GM12878 (cell line): ENCODE results near the gene RTN3. TPM values are rescaled to one million over a fixed set of nuclear protein-coding genes. Genes with fewer than 3 reads are reported as not detected.

ENCODE experiments used
- ATAC-seq: fragments of 200-7000 bp; cut with Tn5 transposase; 3 replicates; pipeline ENCODE4 v1.9.1; 2020; ENCODE audit warnings: mild to moderate bottlenecking, moderate library complexity
- BruUV-seq: library from RNA; stranded (reverse); fragments of 400-500 nt; replicated peaks from 2 replicates; lab custom pipeline; 2021; lab: Mats Ljungman, UMichigan
- CTCF ChIA-PET: fragments of 300-600 bp; sonication (Branson Sonifier 250); formaldehyde crosslinking; extraction: SDS; loops from one replicate; lab custom pipeline; 2021; ENCODE audit warnings: inconsistent platforms; lab: Yijun Ruan, JAX
- POLR2A ChIA-PET: fragments of 350-600 bp; formaldehyde crosslinking; extraction: SDS; loops from one replicate; lab custom pipeline; 2021; ENCODE audit warnings: inconsistent platforms; lab: Charles Lee
- RAD21 ChIA-PET: fragments of 300-600 bp; sonication (Branson Sonifier 250); formaldehyde crosslinking; loops from one replicate; lab custom pipeline; 2023; ENCODE audit warnings: antibody characterized with exemption; ENCODE audit not compliant: unreplicated experiment; lab: Charles Lee
- SMC1A ChIA-PET: fragments of 300-600 bp; sonication (Branson Sonifier 250); formaldehyde crosslinking; loops from one replicate; lab custom pipeline; 2023; ENCODE audit not compliant: unreplicated experiment, uncharacterized antibody; lab: Charles Lee
- DNase-seq: peaks from one replicate; pipeline ENCODE4 v3.0.0-alpha.2; 2011; ENCODE audit warnings: low read depth, low spot score
- FAIRE-seq: peaks from 3 replicates; lab custom pipeline; 2011; peaks lifted over from hg19 to GRCh38; lab: Jason Lieb, UNC
- H2AFZ ChIP-seq: 2 replicates; pipeline ENCODE4 v1.6.0; 2011; ENCODE audit warnings: low read depth, low read length, control low read depth; ENCODE audit not compliant: control insufficient read depth
- H3K27ac ChIP-seq: 2 replicates; pipeline ENCODE4 v1.5.1; 2011; ENCODE audit warnings: control low read depth; ENCODE audit not compliant: control insufficient read depth, insufficient read depth
- H3K27me3 ChIP-seq, 2 experiments: replicated peaks in 1 of 2; 2 replicates each; pipeline versions ENCODE4 v1.6.0 to v1.6.1; 2011; ENCODE audit warnings: low read length in 1 of 2; ENCODE audit not compliant: control insufficient read depth in 2 of 2, insufficient read depth in 2 of 2
- H3K36me3 ChIP-seq, 2 experiments: 2 replicates each; pipeline ENCODE4 v1.5.1; 2011; ENCODE audit warnings: low read length in 1 of 2; ENCODE audit not compliant: control insufficient read depth in 2 of 2, insufficient read depth in 2 of 2
- H3K4me1 ChIP-seq: 2 replicates; pipeline ENCODE4 v1.6.1; 2011; ENCODE audit warnings: mild to moderate bottlenecking, low read length, moderate library complexity, mixed read lengths; ENCODE audit not compliant: control insufficient read depth, insufficient read depth
- H3K4me2 ChIP-seq: 2 replicates; pipeline ENCODE4 v1.6.0; 2011; ENCODE audit warnings: control low read depth; ENCODE audit not compliant: control insufficient read depth, insufficient read depth
- H3K4me3 ChIP-seq: fragments of 200-600 bp; sonication (generic); 2 replicates; pipeline ENCODE4 v1.5.1; 2016
- H3K79me2 ChIP-seq: 2 replicates; pipeline ENCODE4 v1.6.0; 2011; ENCODE audit warnings: low read length; ENCODE audit not compliant: control insufficient read depth, insufficient read depth
- H3K9ac ChIP-seq: 2 replicates; pipeline ENCODE4 v1.8.0; 2011; ENCODE audit warnings: low read length, control low read depth, mixed read lengths; ENCODE audit not compliant: control insufficient read depth, insufficient read depth
- H3K9me3 ChIP-seq: replicated peaks from 3 replicates; pipeline ENCODE4 v1.5.1; 2011; ENCODE audit warnings: mild to moderate bottlenecking, low read length; ENCODE audit not compliant: control insufficient read depth, insufficient read depth
- H4K20me1 ChIP-seq: 2 replicates; pipeline ENCODE4 v1.6.0; 2011; ENCODE audit not compliant: control insufficient read depth, insufficient read depth
- BHLHE40 ChIP-seq, 2 experiments: fragments of 450-650 bp in 1 of 2; IDR thresholded peaks; 2 replicates each; pipeline ENCODE4 v1.6.1; 2011 to 2017; ENCODE audit warnings: low read depth in 2 of 2, borderline replicate concordance in 1 of 2, improper control_type of control experiment in 1 of 2, low read length in 1 of 2, mild to moderate bottlenecking in 1 of 2
- BRCA1 ChIP-seq: IDR thresholded peaks from 2 replicates; pipeline ENCODE4 v1.6.1; 2011; ENCODE audit warnings: low read depth, low read length, improper control_type of control experiment
- CBFB ChIP-seq: IDR thresholded peaks from 2 replicates; pipeline ENCODE4 v1.6.1; 2016; ENCODE audit warnings: antibody characterized with exemption, low read depth
- CBX3 ChIP-seq: fragments of 200-600 bp; sonication (generic); IDR thresholded peaks from 2 replicates; pipeline ENCODE4 v1.6.1; 2016; ENCODE audit warnings: low read depth, borderline replicate concordance
- EZH2 ChIP-seq: IDR thresholded peaks from 2 replicates; pipeline ENCODE4 v1.6.1; 2012; ENCODE audit warnings: low read depth, mild to moderate bottlenecking, control low read depth, inconsistent platforms, low read length, borderline replicate concordance; ENCODE audit not compliant: control insufficient read depth
- NR2C1 ChIP-seq: fragments of 450-650 bp; IDR thresholded peaks from 2 replicates; pipeline ENCODE4 v1.6.1; 2017; ENCODE audit warnings: antibody characterized with exemption, mild to moderate bottlenecking, moderate library complexity
- PAX5 ChIP-seq: IDR thresholded peaks from 2 replicates; pipeline ENCODE4 v1.6.1; 2011; ENCODE audit warnings: low read depth, low read length, borderline replicate concordance
- TCF3 ChIP-seq: IDR thresholded peaks from 2 replicates; pipeline ENCODE4 v1.6.1; 2012; ENCODE audit warnings: low read depth, mild to moderate bottlenecking, low read length, borderline replicate concordance; ENCODE audit not compliant: insufficient read depth
- ZNF207 ChIP-seq: fragments of 450-650 bp; IDR thresholded peaks from 2 replicates; pipeline ENCODE4 v1.6.1; 2014; ENCODE audit warnings: antibody characterized with exemption, mild to moderate bottlenecking, borderline replicate concordance
- ZNF24 ChIP-seq: fragments of 450-650 bp; IDR thresholded peaks from 2 replicates; pipeline ENCODE4 v1.6.1; 2017; ENCODE audit warnings: antibody characterized with exemption, mild to moderate bottlenecking
- WGBS: methylation state at CpG from one replicate; pipeline ENCODE4 v1.1.6; 2016; ENCODE audit warnings: low lambda C conversion rate; ENCODE audit not compliant: insufficient replicate concordance, insufficient coverage; ENCODE audit errors: missing lambda C conversion rate; 5-methylcytosine and 5-hydroxymethylcytosine counted together
- in situ Hi-C: fragments of 300-500 bp; cut with MboI; formaldehyde crosslinking; loops from 9 replicates; pipeline ENCODE4 v1.14.3; 2018; ENCODE audit warnings: mixed read lengths
- intact Hi-C: fragments of 100-400 bp; cut with micrococcal nuclease; formaldehyde crosslinking; loops from one replicate; pipeline ENCODE4 v1.14.2; 2022; ENCODE audit not compliant: unreplicated experiment
- polyA plus RNA-seq, 11 experiments: library from polyadenylated mRNA; depleted of rRNA in 4 of 11; unstranded in 6 of 11; stranded (reverse) in 5 of 11; fragments of >200 nt; fragmentation: Nextera tagmentation in 4 of 11; fragmentation: Illumina TruSeq in 1 of 11; extraction: Ambion mirVana in 4 of 11; extraction: Trizol in 1 of 11; gene quantifications; 1 replicate in 1 of 11; 2 replicates in 10 of 11; pipeline versions ENCODE4 v1.2.1 to v1.2.3, GENCODE V29; 2011 to 2016; ENCODE audit warnings: inconsistent platforms in 2 of 11, missing spikeins in 2 of 11, low read depth in 1 of 11
- total RNA-seq, 4 experiments: library from RNA; depleted of rRNA in 3 of 4; stranded (reverse); fragments of >200 nt in 3 of 4; fragmentation: Illumina TruSeq in 1 of 4; extraction: Trizol in 1 of 4; gene quantifications; 2 replicates each; pipeline versions ENCODE4 v1.2.1 to v1.2.3, GENCODE V29; 2013 to 2021
- TF ChIP-seq, protein P1 (sequence below): fragments of 450-650 bp; IDR thresholded peaks from 2 replicates; pipeline ENCODE4 v1.6.1; 2016; ENCODE audit warnings: mild to moderate bottlenecking, moderate library complexity, borderline replicate concordance
- TF ChIP-seq, protein P2 (sequence below): IDR thresholded peaks from 2 replicates; pipeline ENCODE4 v1.6.1; 2011; ENCODE audit warnings: borderline replicate concordance, low read depth, mild to moderate bottlenecking, moderate library complexity, low read length; ENCODE audit not compliant: insufficient read depth, poor library complexity, severe bottlenecking
- TF ChIP-seq, protein P3 (sequence below): fragments of 450-650 bp; IDR thresholded peaks from 2 replicates; pipeline ENCODE4 v1.6.1; 2017; ENCODE audit warnings: antibody characterized with exemption, mild to moderate bottlenecking, moderate library complexity

Gene RTN3
- total and polyA plus RNA-seq, 10 of the 15 experiments (the other 5 are each of a cell fraction or from before 2014, with no cell fraction given) = 22.9 to 64.2 (median 47.0) TPM

DNA sequence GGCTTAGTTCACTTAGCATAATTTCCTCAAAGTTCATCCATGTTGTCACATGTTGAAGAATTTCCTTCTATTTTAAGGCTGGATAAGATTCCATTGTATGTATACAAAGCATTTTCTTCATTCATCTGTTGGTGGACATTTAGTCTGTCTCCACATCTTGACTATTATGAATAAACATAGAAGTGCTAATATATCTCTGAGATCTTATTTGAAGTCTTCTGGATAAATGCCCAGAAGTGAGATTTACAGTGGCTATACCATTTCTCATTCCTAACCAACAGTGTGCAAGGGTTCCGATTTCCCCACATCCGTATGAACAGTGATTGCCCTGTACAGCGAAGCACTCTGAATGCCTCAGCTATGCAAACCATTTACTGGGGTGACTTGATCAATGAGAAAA is 93.9 kb downstream of the RTN3 start:
- no peaks in the 10 kb centered on the region for H3K4me1 ChIP-seq
- no peak overlapping the region for H3K27ac ChIP-seq
- ChIA-PET RAD21 (no interaction called here), POLR2A (no interaction called here), SMC1A (no interaction called here), CTCF (no interaction called here)
- ATAC-seq (no peak), FAIRE-seq (no peak), DNase-seq (no peak)
- no peak overlapping the region for H3K9ac ChIP-seq
- H3K9me3 ChIP-seq = no peaks in the 10 kb centered on the region
- no peaks in the 10 kb centered on the region for H3K79me2 ChIP-seq
- BruUV-seq = no TSS peak
- H3K4me3 ChIP-seq = no peak overlapping the region
- intact Hi-C loops = no loop called here
- in situ Hi-C loops = no loop called here
- H3K27me3 ChIP-seq = peaks cover 0 to 3% of the 10 kb centered on the region in 2 experiments; a peak in 3 of 4 replicates
- H3K36me3 ChIP-seq = no peaks in the 10 kb centered on the region
- WGBS = 79% methylated on average over 3 of the region's 3 CpGs
- H3K4me2 ChIP-seq = no peak overlapping the region
- no peak overlapping the region for H2AFZ ChIP-seq
- no peaks in the 10 kb centered on the region for H4K20me1 ChIP-seq
- TF ChIP-seq, protein P1, sequence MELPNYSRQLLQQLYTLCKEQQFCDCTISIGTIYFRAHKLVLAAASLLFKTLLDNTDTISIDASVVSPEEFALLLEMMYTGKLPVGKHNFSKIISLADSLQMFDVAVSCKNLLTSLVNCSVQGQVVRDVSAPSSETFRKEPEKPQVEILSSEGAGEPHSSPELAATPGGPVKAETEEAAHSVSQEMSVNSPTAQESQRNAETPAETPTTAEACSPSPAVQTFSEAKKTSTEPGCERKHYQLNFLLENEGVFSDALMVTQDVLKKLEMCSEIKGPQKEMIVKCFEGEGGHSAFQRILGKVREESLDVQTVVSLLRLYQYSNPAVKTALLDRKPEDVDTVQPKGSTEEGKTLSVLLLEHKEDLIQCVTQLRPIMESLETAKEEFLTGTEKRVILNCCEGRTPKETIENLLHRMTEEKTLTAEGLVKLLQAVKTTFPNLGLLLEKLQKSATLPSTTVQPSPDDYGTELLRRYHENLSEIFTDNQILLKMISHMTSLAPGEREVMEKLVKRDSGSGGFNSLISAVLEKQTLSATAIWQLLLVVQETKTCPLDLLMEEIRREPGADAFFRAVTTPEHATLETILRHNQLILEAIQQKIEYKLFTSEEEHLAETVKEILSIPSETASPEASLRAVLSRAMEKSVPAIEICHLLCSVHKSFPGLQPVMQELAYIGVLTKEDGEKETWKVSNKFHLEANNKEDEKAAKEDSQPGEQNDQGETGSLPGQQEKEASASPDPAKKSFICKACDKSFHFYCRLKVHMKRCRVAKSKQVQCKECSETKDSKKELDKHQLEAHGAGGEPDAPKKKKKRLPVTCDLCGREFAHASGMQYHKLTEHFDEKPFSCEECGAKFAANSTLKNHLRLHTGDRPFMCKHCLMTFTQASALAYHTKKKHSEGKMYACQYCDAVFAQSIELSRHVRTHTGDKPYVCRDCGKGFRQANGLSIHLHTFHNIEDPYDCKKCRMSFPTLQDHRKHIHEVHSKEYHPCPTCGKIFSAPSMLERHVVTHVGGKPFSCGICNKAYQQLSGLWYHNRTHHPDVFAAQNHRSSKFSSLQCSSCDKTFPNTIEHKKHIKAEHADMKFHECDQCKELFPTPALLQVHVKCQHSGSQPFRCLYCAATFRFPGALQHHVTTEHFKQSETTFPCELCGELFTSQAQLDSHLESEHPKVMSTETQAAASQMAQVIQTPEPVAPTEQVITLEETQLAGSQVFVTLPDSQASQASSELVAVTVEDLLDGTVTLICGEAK = no peak
- TF ChIP-seq ZNF24 = no peak
- TF ChIP-seq, protein P2, sequence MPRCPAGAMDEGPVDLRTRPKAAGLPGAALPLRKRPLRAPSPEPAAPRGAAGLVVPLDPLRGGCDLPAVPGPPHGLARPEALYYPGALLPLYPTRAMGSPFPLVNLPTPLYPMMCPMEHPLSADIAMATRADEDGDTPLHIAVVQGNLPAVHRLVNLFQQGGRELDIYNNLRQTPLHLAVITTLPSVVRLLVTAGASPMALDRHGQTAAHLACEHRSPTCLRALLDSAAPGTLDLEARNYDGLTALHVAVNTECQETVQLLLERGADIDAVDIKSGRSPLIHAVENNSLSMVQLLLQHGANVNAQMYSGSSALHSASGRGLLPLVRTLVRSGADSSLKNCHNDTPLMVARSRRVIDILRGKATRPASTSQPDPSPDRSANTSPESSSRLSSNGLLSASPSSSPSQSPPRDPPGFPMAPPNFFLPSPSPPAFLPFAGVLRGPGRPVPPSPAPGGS = no peak
- no peak for TF ChIP-seq TCF3
- no peak for TF ChIP-seq BHLHE40 (IDR thresholded peaks at IDR 0.05; ENCODE audit: borderline replicate concordance in 1 of 2, low read depth in 2 of 2, low read length in 1 of 2)
- no peak for TF ChIP-seq PAX5
- no peak for TF ChIP-seq BRCA1
- TF ChIP-seq NR2C1 = no peak
- TF ChIP-seq EZH2 = no peak
- no peak for TF ChIP-seq ZNF207
- TF ChIP-seq, protein P3, sequence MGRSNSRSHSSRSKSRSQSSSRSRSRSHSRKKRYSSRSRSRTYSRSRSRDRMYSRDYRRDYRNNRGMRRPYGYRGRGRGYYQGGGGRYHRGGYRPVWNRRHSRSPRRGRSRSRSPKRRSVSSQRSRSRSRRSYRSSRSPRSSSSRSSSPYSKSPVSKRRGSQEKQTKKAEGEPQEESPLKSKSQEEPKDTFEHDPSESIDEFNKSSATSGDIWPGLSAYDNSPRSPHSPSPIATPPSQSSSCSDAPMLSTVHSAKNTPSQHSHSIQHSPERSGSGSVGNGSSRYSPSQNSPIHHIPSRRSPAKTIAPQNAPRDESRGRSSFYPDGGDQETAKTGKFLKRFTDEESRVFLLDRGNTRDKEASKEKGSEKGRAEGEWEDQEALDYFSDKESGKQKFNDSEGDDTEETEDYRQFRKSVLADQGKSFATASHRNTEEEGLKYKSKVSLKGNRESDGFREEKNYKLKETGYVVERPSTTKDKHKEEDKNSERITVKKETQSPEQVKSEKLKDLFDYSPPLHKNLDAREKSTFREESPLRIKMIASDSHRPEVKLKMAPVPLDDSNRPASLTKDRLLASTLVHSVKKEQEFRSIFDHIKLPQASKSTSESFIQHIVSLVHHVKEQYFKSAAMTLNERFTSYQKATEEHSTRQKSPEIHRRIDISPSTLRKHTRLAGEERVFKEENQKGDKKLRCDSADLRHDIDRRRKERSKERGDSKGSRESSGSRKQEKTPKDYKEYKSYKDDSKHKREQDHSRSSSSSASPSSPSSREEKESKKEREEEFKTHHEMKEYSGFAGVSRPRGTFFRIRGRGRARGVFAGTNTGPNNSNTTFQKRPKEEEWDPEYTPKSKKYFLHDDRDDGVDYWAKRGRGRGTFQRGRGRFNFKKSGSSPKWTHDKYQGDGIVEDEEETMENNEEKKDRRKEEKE = no peak
- TF ChIP-seq CBFB = no peak
- TF ChIP-seq CBX3 = no peak
